GM12875 (cell line): ENCODE data around the gene TMEM209.

ENCODE experiments used
- H3K4me3 ChIP-seq: one replicate; pipeline ENCODE4 v1.5.1; 2011; ENCODE audit warnings: low read depth, low read length, control low read depth
- CTCF ChIP-seq: IDR thresholded peaks from 2 replicates; pipeline ENCODE4 v1.5.1; 2011; ENCODE audit warnings: low read depth, mild to moderate bottlenecking, control low read depth, inconsistent platforms, low read length, moderate library complexity, borderline replicate concordance; ENCODE audit not compliant: insufficient read depth

TMEM209 gene

DNA sequence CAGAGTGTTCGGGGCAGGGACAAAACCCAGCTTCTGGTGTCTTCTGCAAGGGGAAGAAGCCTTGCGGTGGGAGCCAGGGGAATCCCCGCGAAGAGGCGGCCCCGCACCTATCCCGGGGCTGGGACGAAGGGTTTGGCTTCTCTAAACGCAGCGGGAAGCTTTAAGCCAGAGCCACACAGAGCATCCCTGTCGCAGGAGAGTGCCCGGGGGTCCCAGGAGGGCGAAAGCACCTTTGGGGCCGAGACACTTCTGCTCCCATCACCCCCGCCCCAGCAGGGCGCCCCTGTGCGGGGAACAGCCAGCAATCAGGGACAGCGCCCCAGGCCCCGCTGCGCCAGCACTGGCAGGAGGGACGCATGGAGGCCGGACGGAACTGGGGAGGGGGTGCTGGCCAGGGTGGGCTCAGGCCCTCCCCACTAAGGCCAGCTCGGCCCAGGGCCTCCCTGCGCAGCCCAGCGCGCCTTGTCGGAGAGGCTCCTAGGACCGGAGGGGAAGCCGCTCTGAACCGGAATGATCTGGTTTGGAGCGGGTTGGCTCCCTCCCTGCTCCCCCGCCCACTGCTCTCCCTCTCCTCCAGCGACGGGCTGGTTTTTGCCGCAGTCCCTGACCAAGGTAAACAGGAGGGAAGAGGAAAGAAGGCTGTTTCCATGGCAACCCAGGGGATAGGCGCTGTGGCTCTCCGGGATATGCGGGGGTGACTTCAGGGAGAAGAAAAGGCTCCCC, 63.9 kb downstream of the TMEM209 start:
- no peak for TF ChIP-seq CTCF
- peak overlapping the region; percentile 5 for H3K4me3 ChIP-seq

GRCh38 chr7:130140551-130141160, 64.5 kb downstream of the TMEM209 start:
- no peak for TF ChIP-seq CTCF
- no peak overlapping the region for H3K4me3 ChIP-seq

DNA sequence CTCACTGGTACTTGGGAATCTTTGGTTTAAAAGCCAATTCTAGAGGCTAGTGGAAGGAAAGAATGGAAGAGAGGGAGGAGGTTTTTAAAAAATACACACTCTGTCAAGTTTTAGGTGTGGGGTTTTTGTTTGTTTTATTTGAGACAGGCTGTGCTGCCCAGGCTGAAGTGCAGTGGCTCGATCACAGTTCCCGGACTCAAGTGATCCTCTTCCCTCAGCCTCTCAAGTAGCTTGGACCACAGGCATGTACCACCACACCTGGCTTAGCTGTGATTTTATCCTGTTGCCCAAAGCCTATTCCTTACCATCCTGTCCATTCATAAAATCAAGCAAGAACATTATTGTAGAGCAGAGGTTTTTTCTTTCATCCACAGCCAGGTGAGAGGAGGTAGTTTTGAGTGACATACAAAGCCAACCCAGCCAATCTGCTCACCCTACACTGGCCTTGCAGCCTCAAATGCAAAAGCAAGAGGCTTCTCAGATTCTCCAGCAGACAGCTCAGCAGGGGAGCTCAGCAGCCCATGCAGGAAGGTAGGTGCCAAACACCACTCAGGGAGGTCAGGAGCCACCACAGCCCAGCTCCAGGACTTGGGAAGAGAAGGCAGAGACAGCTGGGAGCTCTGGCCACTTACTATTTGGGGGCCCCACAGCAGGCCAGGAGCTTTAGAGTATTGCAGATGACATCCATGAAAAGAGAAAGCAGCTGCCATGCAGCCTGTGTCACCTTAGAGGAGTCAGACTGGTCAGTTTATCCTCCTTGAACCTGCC, 65.8 kb downstream of the TMEM209 start:
- no peak overlapping the region for H3K4me3 ChIP-seq
- TF ChIP-seq CTCF: no peak

DNA sequence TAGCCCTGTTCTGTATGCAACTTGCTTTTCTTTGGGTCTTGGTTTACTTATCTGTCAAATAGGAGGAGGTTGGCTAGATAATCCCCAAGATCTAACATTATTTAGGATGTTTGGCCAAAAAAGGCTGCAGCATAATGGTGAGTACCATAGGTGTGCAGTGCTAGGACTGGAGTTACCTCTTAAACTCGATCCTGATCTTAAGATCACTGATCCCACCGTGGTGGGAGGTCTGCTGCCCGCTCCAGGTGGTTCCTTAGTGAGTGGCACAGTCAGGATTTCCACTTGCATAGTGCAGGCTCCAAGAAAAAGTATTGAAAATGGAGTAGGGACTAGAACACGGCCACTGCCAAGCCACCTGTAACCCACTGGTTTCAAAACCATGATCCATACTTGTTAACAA, 68.0 kb downstream of the TMEM209 start:
- TF ChIP-seq CTCF: no peak
- H3K4me3 ChIP-seq: no peak overlapping the region

DNA sequence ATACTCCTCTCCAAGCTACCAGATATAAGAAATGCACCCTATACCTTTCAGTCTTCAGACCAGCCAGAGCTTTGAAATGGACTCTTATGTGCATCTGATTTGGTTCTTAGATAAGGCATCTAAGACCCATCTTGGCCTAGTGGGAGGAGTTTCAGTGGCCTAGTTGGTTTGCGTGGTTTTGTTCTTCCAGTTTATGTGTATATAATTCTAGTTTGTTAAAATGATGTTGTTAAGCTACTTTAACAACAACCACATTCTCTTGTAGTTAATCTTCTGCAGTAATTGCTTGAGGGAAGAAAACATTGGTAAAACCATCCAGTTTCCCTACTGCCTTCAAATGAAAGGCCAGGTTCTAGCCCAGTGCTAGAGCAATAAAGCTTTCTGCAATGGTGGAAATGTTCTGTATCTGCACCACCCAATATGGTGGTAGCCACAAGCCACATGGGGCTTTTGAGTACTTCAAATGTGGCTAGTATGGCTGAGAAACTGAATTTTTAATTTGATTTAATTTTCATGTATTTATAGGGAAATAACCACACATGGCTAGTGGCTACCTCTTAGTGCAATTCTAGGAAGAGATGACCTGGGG, 68.5 kb downstream of the TMEM209 start:
- no peak for TF ChIP-seq CTCF
- no peak overlapping the region for H3K4me3 ChIP-seq

DNA sequence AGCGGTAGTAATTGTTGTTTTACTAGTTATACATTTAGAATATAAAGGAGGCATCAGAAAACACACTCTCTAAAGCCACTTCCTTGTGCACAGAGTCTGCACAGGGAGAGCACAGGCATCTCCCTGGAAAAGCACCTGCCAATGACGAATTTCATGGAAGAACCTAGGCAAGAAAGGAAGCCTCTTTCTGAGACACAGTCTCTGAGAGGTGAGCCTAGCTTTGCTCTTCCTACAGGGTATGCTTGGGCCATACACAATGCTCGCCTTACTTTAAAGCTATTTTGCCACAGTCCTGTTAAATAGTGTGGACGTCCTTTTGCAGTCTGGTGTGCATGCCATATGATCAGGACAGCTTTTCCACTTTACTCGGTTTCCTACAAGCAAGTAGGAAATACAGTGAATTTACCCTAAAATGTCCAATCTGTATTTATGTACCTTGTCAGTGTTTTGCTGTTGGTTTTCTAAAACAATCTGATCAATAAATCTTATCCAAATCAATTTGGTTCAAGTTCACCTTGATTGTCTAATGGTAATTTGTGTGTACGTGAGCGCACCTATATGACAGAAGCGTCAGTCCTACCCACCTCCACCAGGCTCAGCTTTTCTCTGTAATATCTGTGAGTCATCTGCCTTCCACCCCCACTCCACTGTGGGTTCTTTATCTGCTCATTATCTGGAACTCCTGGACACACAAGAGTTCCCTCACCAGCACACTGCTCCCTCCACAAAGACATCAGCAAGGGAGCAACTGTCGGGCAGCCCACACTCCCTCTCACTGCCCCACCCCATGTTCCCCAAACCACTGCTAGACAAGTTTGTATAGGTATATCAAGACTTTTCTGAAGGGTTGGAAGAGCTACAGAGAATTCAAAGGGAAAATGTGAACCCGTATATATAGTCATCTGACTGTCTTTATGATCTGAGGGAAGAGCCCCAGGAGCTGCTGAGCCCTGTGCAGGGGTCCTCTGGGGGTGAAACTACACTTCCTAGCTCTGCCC, 69.7 kb downstream of the TMEM209 start:
- no peak overlapping the region for H3K4me3 ChIP-seq
- TF ChIP-seq CTCF: no peak
